ENCODE data around the gene RFC2.

GRCh38 chr7:74290553-74290950, 36.4 kb upstream of the RFC2 start:
- TF ChIP-seq CTCF (IDR thresholded peaks at IDR 0.05) (no peak), POLR2A (IDR thresholded peaks at IDR 0.05) (no peak)

Data from prostate gland (tissue), 2 donors.